BE2C (cell line): ENCODE results near the gene DNAH6. TPM values are rescaled to one million over a fixed set of nuclear protein-coding genes. Genes with fewer than 3 reads are reported as not detected.
"Not testable (repeated sequence)": the region's sequence is repeated elsewhere in the genome, so short reads cannot be mapped to it uniquely, and the experiment has no call there.

ENCODE experiments used
- DNase-seq: peaks from one replicate; pipeline ENCODE4 v3.0.0-alpha.2; 2020
- H3K27me3 ChIP-seq: fragments of 250-450 bp; sonication (Bioruptor Pico); 2 replicates; pipeline ENCODE4 v1.5.1; 2020; ENCODE audit warnings: mild to moderate bottlenecking
- H3K36me3 ChIP-seq: fragments of 250-450 bp; sonication (Bioruptor Pico); 2 replicates; pipeline ENCODE4 v1.5.1; 2020; ENCODE audit warnings: mild to moderate bottlenecking
- H3K4me1 ChIP-seq: fragments of 250-450 bp; sonication (Bioruptor Pico); 2 replicates; pipeline ENCODE4 v1.5.1; 2020
- H3K4me3 ChIP-seq: 2 replicates; pipeline ENCODE4 v1.5.1; 2011; ENCODE audit warnings: low read depth, low read length
- H3K9me3 ChIP-seq: fragments of 250-450 bp; sonication (Bioruptor Pico); 2 replicates; pipeline ENCODE4 v1.5.1; 2020
- polyA plus RNA-seq: library from polyadenylated mRNA; unstranded; fragments of >200 nt; gene quantifications from one replicate; pipeline ENCODE4 v1.2.1, GENCODE V29; 2012; ENCODE audit warnings: low read depth, missing spikeins; ENCODE audit not compliant: insufficient read length, insufficient read depth
- TF ChIP-seq, protein P1 (sequence below): IDR thresholded peaks from 2 replicates; pipeline ENCODE4 v1.5.1; 2012; ENCODE audit warnings: mild to moderate bottlenecking, low read depth, low read length

The DNAH6 gene, protein sequence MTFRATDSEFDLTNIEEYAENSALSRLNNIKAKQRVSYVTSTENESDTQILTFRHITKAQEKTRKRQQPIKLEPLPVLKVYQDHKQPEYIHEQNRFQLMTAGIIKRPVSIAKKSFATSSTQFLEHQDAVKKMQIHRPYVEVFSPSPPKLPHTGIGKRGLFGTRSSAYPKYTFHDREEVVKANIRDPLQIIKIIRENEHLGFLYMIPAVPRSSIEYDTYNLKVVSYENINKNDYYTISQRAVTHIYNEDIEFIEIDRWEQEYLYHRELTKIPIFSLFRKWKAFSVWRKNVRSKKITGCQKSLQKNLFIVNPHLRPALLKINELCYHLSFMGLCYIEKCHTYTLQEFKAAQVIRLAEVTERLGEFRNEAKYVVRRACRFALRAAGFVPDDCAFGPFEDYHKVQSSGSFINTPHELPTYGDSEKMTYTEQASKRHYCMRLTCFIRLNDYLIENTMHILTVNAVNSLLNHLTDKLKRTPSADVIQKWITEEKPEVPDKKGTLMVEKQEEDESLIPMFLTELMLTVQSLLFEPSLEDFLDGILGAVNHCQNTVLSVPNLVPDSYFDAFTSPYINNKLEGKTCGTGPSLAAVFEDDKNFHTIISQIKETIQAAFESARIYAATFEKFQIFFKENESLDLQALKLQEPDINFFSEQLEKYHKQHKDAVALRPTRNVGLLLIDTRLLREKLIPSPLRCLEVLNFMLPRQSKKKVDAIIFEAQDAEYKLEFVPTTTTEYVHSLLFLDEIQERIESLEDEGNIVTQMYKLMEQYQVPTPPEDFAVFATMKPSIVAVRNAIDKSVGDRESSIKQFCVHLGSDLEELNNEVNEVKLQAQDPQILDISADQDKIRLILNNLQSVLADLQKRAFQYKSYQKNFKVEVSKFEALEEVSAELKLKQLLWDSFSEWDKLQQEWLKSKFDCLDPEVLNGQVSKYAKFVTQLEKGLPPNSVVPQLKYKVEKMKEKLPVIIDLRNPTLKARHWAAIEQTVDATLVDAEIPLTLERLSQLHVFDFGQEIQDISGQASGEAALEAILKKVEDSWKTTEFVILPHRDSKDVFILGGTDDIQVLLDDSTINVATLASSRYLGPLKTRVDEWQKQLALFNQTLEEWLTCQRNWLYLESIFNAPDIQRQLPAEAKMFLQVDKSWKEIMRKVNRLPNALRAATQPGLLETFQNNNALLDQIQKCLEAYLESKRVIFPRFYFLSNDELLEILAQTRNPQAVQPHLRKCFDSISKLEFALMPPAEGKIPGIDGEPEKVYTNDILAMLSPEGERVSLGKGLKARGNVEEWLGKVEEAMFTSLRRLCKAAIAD (N-terminal part only)
- polyA plus RNA-seq, result not detected

DNA sequence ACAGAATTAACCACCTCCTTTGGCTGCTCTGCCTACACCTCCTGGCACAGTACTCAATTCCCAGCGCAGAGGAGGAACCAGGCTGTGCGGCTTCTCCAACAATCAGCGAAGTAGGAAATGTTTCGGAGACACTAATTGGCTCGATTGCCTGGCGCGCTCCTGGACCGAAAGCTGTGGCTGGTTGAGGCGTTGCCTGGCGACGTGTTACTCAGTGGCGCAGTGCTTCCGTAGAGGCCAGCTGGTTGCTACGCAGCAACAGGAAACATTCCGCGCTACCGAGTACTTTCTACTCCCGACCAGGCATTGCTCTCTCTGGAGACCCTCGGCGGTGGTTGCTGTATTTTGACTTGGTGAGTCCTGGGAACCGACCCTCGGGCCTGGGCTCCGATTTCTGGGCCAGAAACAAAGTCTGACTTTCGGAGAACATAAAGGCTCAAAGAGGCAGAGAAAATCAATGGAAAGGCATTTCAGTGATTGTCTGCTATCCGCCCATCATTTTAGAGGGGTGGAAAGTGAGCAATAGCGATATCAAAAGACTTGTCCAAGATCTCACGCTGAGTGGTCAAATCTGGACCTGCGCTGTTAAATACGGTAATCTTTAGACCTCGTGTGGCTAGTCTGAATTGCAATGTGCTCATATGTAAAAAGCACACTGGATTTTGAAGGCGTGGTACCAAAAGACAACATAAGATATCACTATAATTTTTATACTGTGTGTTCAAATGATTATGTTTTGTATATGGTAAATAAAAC lies at the start of gene DNAH6:
TSS of gene DNAH6 (plus strand) at position 265 of the 753 bp plus-strand sequence. CDS start 1,329 bp downstream, outside the sequence.
- TF ChIP-seq, protein P1, sequence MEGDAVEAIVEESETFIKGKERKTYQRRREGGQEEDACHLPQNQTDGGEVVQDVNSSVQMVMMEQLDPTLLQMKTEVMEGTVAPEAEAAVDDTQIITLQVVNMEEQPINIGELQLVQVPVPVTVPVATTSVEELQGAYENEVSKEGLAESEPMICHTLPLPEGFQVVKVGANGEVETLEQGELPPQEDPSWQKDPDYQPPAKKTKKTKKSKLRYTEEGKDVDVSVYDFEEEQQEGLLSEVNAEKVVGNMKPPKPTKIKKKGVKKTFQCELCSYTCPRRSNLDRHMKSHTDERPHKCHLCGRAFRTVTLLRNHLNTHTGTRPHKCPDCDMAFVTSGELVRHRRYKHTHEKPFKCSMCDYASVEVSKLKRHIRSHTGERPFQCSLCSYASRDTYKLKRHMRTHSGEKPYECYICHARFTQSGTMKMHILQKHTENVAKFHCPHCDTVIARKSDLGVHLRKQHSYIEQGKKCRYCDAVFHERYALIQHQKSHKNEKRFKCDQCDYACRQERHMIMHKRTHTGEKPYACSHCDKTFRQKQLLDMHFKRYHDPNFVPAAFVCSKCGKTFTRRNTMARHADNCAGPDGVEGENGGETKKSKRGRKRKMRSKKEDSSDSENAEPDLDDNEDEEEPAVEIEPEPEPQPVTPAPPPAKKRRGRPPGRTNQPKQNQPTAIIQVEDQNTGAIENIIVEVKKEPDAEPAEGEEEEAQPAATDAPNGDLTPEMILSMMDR, result no peak
- DNase-seq, result peak; percentile 74
- no peaks in the 10 kb centered on the region for H3K36me3 ChIP-seq
- peak within 1 kb of the TSS; percentile 47 for H3K4me3 ChIP-seq
- no peaks in the 10 kb centered on the region for H3K27me3 ChIP-seq
- no peaks in the 10 kb centered on the region for H3K4me1 ChIP-seq
- no peaks in the 10 kb centered on the region for H3K9me3 ChIP-seq

DNA sequence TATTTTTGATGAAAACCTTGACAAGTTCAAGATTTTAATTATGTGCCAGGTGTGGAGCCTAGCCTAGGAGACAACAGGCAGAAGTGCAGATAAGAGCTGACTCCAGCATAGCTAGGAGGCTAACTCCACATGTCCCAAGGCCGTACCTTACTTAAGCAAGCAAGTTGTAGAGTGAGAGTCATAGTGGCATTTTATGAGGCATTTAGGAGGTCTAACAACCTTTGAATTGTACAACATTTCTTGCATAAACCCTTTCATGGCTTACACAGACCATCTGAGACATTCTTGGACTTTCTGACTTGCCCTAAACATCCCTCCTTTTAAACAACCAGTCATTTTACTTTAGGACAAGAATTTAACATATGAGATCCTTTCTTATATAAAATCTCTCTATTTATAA lies 48.9 kb upstream of the DNAH6 start:
- no peak overlapping the region for H3K4me3 ChIP-seq
- H3K9me3 ChIP-seq, result no peaks in the 10 kb centered on the region
- TF ChIP-seq, protein P1, result no peak
- no peaks in the 10 kb centered on the region for H3K36me3 ChIP-seq
- H3K4me1 ChIP-seq, result no peaks in the 10 kb centered on the region
- H3K27me3 ChIP-seq, result no peaks in the 10 kb centered on the region
- DNase-seq, result no peak

DNA sequence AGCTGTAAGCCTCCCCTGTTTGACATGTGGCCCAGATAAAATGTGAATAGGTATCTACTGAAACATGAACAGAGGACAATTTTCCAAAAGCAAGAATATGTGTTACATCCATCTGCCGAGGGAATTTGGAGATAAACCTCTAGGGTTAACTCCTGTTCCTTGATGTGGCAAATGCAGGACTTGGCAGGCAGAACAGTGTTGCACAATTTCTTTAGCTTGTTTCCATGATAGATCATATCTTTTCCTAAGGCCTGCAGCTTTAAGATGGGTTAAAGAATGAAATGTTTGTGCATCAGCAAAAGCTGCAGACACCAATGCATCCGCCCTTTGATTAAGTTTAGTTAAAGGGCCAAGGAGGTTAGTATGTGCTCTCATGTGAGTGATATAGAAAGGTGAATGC lies 43.9 kb upstream of the DNAH6 start:
- H3K4me3 ChIP-seq, result not testable (repeated sequence)

DNA sequence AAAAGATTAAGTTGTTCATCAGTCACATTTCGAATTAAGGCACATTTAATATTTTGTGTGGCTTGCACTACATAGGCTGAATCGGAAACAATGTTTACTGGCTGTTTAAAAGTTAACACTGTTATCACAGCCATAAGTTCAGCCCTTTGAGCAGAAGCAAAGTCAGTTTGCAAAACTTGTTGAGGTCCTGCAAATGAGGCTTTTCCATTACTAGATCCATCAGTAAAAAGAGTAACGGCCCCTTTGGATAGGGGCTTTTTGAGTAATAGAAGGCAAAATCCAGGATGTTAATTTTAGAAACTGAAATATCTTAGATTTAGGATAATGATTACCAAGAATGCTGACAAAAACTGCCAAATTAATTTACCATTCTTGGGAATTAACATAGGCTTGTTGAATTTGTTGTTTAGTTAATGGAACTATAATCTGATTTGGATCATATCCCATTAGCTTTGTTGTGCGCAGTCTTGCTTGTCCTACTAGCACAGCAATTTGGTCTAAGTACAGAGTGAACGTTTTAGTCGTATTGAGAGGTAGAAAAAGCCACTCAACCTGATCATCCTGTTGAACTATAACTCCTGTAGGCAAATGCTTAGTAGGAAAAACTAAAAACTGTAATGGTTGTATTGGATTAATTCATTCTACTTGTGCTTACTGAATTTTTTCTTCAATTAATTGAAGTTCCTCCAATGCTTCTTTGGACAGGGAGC lies 43.3 kb upstream of the DNAH6 start:
- Histone ChIP-seq H3K4me1 (no peaks in the 10 kb centered on the region), H3K36me3 (no peaks in the 10 kb centered on the region), H3K9me3 (no peaks in the 10 kb centered on the region), H3K27me3 (no peaks in the 10 kb centered on the region), H3K4me3 (no peak overlapping the region)
- no peak for DNase-seq
- TF ChIP-seq, protein P1, result no peak

More for the DNA sequence above, 43.9 kb upstream of the DNAH6 start:
- not testable (repeated sequence) for H3K4me1 ChIP-seq, H3K36me3 ChIP-seq, DNase-seq, H3K9me3 ChIP-seq, H3K27me3 ChIP-seq

DNA sequence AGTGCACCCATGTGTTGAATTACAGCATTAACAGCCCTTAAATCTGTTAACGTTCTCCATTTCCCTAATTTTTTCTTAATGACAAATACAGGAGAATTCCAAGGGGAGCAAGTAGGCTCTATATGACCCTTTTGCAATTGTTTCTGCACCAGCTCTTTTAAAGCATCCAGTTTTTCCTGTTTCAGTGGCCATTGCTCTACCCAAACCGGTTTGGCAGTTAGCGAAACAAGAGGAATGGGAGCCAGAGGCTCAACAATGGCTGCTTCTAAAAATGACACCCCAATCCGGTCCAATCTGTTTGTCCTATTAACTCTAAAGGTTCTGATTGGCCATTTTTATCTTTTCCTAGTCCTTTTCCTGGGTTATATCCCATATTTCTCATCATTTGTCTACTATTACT lies 42.1 kb upstream of the DNAH6 start:
- no peaks in the 10 kb centered on the region for H3K36me3 ChIP-seq
- no peak overlapping the region for H3K4me3 ChIP-seq
- TF ChIP-seq, protein P1, result no peak
- no peaks in the 10 kb centered on the region for H3K27me3 ChIP-seq
- DNase-seq, result no peak
- no peaks in the 10 kb centered on the region for H3K9me3 ChIP-seq
- H3K4me1 ChIP-seq, result no peaks in the 10 kb centered on the region
